ENCODE results near the gene CAMTA1. TPM values are rescaled to one million over a fixed set of nuclear protein-coding genes. Genes with fewer than 3 reads are reported as not detected.

CAMTA1 gene
- total RNA-seq, 6 experiments from 2014 or later: 78.1 to 96.6 (median 86.1) TPM

DNA sequence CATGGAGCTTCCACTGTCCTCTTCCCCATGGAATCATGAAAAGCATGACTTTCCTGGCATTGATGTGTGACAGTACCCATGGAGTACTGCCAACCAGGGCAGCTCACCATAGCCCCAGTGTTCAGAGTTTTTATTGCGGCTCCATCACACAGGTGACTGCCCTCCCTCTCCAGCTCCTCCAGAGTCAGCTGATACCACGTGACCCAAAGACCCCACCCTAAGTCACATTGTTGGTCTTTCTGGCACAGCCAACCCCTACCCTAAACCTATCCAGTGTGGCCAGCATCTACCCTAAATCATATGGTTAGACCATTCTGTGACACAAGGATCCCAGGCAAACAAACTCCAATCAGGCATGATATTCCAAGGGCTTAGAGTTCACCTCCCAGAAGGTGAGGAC, 908.4 kb downstream of the CAMTA1 start:
- H3K27me3 Mint-ChIP-seq (ENCODE audit: insufficient read depth): peaks cover 41% of the 10 kb centered on the region

DNA sequence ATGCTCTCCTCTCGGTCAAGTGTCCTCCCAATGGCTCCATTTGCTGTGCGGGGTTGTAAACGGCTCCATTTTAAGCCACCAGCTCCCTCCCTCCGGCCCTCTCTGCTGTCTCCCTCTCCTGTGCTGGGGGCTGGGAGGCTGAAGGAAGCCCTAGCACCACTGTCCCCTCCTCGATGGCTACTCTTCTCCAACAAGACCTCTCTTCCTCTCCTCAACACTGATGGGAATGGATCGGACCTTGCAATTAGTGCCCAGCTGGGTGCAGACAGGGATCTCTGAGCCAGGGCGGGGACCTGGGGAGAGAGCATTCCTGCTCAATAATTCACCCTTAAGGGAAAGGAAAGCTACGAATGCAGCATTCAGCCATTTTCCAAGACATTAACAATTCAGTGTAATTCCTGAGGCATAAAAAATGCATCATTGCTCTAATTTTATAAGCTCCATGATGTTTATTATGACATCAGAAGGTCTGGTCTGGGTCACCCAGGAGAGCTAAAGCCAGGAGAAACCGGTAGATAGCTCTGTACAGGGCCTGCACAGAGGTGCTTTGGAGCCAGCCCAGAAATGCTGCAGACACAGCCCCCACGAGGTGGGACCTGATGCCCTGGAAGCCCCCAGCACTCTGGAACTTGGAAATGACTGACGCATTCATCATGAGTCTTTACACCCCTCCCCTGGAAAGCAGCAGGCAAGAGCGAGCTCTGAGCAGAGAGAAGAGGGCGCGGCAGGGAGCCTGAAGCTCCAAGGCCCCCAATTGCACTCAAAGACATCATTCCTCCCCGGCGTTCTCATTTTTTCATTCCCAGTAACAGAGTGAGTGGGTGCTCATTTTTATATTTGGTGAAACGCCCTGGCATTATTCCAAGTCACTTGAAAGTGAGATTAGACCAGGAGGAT, 909.6 kb downstream of the CAMTA1 start:
- no peaks in the 10 kb centered on the region for H3K4me1 Mint-ChIP-seq (ENCODE audit: low read depth)
- H3K36me3 Mint-ChIP-seq (ENCODE audit: low read depth): no peaks in the 10 kb centered on the region

More for the DNA sequence above, 908.4 kb downstream of the CAMTA1 start:
- no peak for DNase-seq
- H3K27ac Mint-ChIP-seq: no peak overlapping the region
- no peaks in the 10 kb centered on the region for H3K4me1 Mint-ChIP-seq (ENCODE audit: low read depth)
- no peaks in the 10 kb centered on the region for H3K36me3 Mint-ChIP-seq (ENCODE audit: low read depth)
- H3K9me3 Mint-ChIP-seq: peaks cover 15% of the 10 kb centered on the region
- TF ChIP-seq, protein P1, sequence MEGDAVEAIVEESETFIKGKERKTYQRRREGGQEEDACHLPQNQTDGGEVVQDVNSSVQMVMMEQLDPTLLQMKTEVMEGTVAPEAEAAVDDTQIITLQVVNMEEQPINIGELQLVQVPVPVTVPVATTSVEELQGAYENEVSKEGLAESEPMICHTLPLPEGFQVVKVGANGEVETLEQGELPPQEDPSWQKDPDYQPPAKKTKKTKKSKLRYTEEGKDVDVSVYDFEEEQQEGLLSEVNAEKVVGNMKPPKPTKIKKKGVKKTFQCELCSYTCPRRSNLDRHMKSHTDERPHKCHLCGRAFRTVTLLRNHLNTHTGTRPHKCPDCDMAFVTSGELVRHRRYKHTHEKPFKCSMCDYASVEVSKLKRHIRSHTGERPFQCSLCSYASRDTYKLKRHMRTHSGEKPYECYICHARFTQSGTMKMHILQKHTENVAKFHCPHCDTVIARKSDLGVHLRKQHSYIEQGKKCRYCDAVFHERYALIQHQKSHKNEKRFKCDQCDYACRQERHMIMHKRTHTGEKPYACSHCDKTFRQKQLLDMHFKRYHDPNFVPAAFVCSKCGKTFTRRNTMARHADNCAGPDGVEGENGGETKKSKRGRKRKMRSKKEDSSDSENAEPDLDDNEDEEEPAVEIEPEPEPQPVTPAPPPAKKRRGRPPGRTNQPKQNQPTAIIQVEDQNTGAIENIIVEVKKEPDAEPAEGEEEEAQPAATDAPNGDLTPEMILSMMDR (IDR thresholded peaks at IDR 0.05): no peak
- no peak overlapping the region for H3K4me3 Mint-ChIP-seq

DNA sequence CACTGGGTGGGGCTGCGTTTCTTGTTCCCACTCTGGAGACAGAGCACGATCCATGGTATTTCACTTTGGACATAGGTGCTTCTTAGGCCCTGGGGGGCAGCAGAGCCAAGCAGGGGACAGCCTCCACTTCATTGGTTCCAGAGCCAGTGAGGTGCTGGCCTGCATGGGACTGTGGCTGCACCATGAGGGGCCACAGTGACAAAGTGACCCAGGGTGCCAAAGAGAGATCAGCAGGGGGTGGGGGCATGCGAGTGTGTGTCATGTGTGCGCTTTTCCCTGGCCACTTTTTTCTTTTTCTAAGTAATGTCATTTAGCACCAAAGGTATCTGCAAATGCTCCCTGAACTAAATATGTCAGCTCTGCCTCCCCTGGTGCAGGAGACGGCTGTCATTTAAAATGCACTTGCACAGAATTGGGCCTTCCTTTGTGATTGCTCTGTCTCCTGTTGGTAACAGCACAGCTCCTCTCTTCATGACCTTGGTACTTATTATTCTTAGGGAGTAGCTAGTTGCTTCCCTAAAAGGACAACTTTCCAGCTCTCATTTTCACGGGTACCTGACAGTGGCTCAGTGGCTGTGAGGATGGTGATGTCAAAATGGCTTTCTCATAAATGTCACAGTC, 910.4 kb downstream of the CAMTA1 start:
- peaks cover 15% of the 10 kb centered on the region for H3K9me3 Mint-ChIP-seq
- no peak overlapping the region for H3K27ac Mint-ChIP-seq
- TF ChIP-seq, protein P1 (IDR thresholded peaks at IDR 0.05): no peak
- H3K27me3 Mint-ChIP-seq (ENCODE audit: insufficient read depth): peaks cover 38% of the 10 kb centered on the region
- no peak for DNase-seq
- H3K4me3 Mint-ChIP-seq: no peak overlapping the region
- H3K4me1 Mint-ChIP-seq (ENCODE audit: low read depth): no peaks in the 10 kb centered on the region
- no peaks in the 10 kb centered on the region for H3K36me3 Mint-ChIP-seq (ENCODE audit: low read depth)

More for the DNA sequence above, 909.6 kb downstream of the CAMTA1 start:
- TF ChIP-seq, protein P1 (IDR thresholded peaks at IDR 0.05): no peak
- peaks cover 15% of the 10 kb centered on the region for H3K9me3 Mint-ChIP-seq
- H3K27me3 Mint-ChIP-seq (ENCODE audit: insufficient read depth): peaks cover 41% of the 10 kb centered on the region
- no peak for DNase-seq
- H3K27ac Mint-ChIP-seq: no peak overlapping the region
- no peak overlapping the region for H3K4me3 Mint-ChIP-seq

DNA sequence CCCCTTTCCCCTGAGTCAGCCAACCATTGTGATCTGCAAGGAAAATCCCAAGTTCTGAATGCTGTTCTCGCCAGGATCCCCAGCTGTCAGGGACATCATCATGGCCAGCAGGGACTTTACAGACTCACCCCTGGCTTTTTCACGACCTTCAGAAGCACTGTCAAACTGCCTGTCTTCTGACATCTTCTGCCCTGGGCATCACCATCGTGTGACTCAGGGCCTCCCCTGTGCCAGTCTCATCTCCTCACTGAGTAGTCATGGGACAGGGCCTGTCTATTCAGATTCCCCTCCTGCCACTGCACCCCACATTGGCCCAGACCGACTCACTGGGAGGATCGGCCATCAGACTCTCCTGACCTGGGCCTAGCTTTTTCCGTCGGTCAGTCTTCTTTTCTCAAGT, 913.4 kb downstream of the CAMTA1 start:
- DNase-seq: no peak
- TF ChIP-seq, protein P1 (IDR thresholded peaks at IDR 0.05): no peak
- no peaks in the 10 kb centered on the region for H3K4me1 Mint-ChIP-seq (ENCODE audit: low read depth)
- H3K4me3 Mint-ChIP-seq: no peak overlapping the region
- H3K36me3 Mint-ChIP-seq (ENCODE audit: low read depth): no peaks in the 10 kb centered on the region
- no peak overlapping the region for H3K27ac Mint-ChIP-seq
- peaks cover 5% of the 10 kb centered on the region; the same call in 1 of the 2 replicates for H3K9me3 Mint-ChIP-seq
- peaks cover 35% of the 10 kb centered on the region for H3K27me3 Mint-ChIP-seq (ENCODE audit: insufficient read depth)

DNA sequence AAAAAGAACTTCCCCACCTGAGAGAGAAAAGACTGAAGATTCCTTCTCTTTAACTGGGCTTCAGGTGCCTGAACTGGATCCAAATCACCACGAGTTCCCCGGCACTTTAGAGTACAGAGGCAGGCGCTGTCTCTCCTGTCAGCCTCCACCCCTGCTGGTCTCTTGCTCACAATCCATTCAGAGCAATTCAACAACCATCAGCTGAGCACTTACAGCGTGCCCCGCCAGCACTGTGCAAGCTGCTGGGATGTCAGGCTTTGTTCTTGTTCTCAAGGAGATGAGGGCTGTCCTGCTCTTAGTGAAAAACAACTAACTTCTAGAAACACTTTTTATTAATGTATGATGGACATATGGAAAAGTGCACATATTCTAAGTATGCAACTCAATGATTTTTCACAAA, 917.1 kb downstream of the CAMTA1 start:
- Mint-ChIP-seq H3K27ac (no peak overlapping the region), H3K9me3 (no peaks in the 10 kb centered on the region), H3K4me1 (ENCODE audit: low read depth) (no peaks in the 10 kb centered on the region), H3K4me3 (no peak overlapping the region), H3K27me3 (ENCODE audit: insufficient read depth) (peaks cover 30% of the 10 kb centered on the region), H3K36me3 (ENCODE audit: low read depth) (no peaks in the 10 kb centered on the region)
- TF ChIP-seq, protein P1 (IDR thresholded peaks at IDR 0.05): no peak
- DNase-seq: no peak
